Tongue (tissue), 2 donors: Measurements from ENCODE around the gene GRHL1. TPM values are rescaled to one million over a fixed set of nuclear protein-coding genes. Genes with fewer than 3 reads are reported as not detected.

Source experiments
- DNase-seq: peaks from one replicate; pipeline ENCODE4 v3.0.0-alpha.2; 2015
- total RNA-seq: library from RNA; depleted of rRNA; stranded (reverse); fragments of >200 nt; gene quantifications from one replicate; pipeline ENCODE4 v1.2.3, GENCODE V29; 2014

Gene GRHL1
- total RNA-seq, 1 donor from 2014 or later: 50.3 TPM

DNA sequence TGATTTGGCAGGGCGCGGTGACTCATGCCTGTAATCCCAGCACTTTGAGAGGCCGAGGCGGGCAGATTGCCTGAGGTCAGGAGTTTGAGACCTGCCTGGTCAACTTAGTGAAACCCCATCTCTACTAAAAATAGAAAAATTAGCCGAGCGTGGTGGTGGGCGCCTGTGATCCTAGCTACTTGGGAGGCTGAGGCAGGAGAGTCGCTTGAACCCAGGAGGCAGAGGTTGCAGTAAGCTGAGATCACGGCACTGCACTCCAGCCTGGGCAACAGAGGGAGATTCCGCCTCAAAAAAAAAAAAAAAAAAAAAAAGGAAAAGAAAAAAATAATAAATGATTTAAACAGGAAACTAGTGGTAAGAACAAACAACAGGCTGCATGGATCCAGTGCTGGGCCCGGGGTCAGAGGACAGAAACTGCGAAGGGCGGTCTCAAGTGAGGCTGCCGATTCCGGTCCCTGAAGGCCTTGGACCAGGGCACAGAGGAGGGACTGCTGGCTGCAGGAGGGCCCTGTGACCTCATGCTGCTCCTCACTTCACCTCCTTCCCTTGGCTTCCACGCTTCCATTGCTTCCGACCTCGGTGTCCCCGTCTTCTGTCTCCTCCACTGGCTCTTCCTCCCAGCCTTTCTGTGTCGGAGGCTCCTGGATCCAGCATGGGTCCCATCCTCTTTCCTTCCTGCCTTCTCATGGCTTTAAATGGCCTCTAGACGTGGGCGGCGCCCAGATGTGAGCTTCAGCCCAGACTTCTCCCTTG lies 2.1 kb upstream of the GRHL1 start:
- no peak for DNase-seq

DNA sequence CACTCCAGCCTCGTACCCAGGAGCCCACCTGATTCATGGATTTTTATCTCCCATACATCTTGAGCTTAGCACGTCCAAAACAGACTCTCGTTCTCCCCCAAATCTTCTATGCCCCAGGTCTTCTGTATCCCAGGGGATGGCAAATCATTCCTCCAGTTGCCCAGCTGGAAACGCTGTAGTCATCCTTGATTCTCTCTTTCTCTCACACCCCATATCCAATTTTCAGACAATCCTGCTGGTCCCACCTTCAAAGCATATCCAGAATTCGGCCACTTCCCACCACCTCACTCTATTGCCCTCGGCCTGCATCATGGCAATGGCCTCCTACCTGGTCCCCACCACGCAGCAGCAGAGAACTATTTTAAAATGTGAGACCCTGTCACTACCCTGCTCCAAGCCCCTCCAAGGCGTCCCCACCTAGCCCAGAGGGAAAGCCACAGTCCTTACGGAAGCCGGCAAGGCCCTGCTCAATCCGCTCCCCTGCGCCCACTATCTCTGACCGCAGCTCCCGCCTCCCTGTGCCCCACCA lies 1.4 kb upstream of the GRHL1 start:
- DNase-seq: no peak

DNA sequence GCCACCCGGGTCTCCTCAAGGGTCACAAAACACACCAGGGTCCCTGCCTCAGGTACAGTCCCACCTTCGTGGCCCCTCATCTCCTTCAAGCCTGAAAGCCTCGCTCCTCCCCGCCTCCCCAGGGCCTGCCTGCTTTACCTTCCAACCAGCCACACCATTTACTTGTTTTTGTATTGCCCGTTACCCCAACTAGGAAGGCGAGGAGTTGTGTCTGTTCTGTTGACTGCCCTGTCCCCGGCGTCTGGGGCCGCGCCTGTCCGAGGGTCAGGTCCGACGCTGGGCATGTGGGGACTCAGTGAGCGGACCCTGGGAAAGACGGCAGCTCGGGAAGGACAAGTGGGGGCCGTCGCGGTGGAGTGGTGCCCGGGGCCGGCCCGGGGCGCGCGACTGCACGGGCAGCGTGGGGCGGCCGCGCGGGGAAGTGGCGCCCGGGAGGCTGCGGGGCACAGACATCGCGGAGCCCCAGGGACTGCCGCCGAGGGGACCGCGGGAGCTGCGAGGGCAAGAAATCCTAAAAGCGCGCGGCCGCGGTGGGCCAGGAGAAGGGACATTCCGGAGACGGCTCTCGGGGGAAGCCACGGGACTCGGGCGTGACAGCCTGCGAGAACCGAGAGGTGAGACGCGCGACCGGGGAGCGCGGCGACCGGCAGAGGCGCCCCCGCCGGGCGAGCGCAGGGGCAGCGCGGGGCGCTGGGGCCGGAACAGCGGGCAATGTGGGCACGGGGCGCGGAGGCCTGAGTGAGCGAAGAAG lies 797 bp upstream of the GRHL1 start:
- DNase-seq: peak; percentile 54

DNA sequence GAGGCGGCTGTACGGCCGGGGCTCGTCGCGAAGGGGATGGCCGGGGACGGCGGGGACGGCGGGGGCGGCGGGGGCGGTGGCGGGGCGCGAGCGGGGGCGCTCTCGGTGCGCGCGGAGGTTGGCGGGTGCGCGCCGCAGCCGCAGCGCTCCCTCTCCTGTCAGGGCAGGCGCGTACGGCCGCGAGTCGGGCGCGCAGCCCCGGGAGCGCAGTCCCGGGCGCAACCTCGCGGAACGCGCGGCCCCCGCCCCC lies 296 bp upstream of the GRHL1 start:
- no peak for DNase-seq

DNA sequence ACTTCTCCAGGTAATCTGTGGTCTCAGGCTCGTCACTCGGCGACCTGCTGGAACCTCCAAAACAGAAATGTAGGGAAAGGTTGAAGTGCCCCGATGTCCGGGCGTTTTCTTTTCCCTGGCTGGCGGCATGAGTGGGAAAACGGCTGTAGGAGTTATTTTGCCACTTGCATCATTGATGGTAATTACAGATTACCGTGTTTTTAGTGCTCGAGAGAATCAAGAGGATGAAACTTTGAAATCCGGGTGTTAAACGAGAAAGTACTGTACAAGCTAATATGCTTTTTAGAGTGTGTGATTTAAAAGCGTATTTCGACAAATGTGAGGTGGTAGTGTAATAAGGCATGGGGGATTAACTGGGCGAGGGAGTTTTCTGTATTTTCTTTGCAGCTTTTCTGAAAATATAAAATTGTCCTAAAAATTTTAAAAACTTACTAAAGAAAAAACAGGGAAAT lies 819 bp downstream of the GRHL1 start:
- DNase-seq: no peak

DNA sequence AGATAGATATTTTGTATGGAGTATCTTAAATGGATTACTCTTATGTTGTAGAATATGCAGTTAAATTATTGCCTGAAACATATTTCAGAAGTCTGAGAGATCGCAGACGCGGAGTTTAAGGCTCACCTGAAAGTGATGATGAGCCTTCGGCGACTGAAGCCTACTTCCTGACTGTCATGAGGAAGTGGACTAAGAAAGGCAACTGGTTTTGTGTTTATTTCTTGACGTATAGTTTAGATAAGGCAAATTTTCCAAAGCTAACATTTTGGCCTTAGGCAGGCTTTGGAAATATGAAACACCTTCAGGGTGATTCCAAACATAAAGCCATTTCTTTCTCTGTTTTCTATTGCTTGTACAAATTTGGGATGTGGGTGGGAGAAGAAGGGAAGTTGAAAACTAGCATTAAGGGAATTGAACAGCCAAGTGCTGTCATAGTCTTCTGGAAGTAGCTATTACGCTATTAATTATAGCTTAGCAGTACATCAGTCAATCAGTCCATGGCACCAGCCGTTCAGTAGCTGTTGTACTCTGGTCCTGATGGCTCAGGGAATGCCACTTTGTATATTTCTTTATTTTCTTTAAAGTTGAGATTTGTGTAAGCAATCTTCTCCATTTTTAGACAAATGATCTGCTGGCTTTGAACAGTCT lies 1.5 kb downstream of the GRHL1 start:
- no peak for DNase-seq

DNA sequence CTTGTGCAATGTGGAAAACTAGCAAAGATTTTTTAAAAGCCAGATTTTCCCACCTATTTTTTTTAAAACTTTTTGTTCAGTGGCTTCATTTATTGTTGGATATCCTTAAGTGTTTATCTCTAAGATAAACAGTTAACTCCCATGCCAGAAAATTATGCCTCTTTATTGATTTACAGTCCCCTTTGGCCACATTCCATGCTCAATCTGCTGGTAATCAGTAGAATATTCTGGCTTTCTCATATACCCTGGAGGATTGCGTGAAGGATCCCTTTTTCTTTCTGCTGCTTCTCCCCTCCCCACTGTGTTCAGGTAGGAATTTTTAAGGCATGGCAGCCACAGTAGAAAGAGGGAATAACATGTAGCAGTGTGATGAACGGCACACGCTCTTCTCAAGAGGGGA lies 2.6 kb downstream of the GRHL1 start:
- no peak for DNase-seq

GRCh38 chr2:9958057-9958456 lies 6.6 kb downstream of the GRHL1 start:
- no peak for DNase-seq

DNA sequence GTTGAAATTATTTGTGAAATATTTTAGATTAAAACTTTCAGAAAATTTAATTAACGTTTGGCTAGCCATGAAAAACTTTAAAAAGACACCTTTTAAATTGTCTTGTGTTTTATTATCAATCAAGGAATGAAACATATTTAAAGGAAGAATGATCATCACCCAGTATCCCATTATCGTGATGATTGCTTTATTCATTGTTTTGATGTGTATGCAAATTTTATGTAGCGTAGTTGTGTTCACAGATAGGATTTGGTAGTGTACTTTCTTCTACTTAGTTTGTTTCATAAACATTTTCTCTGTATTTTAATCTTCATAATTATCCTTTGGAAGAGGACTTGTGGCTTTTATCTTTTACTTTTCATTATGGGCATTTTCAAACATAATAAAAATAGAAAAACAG lies 7.8 kb downstream of the GRHL1 start:
- no peak for DNase-seq

DNA sequence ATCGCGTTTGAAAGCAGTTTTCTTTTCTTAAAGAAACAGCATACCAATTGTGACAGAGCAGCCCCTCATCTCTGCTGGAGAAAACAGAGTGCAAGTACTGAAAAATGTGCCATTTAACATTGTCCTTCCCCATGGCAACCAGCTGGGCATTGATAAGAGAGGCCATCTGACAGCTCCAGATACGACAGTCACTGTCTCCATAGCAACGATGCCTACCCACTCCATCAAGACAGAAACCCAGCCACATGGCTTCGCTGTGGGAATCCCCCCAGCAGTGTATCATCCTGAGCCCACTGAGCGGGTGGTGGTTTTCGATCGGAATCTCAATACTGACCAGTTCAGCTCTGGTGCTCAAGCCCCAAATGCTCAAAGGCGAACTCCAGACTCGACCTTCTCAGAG lies 9.5 kb downstream of the GRHL1 start:
- no peak for DNase-seq

GRCh38 chr2:9964334-9964980 lies 13.0 kb downstream of the GRHL1 start:
- no peak for DNase-seq

GRCh38 chr2:9965119-9965822 lies 13.8 kb downstream of the GRHL1 start:
- no peak for DNase-seq

DNA sequence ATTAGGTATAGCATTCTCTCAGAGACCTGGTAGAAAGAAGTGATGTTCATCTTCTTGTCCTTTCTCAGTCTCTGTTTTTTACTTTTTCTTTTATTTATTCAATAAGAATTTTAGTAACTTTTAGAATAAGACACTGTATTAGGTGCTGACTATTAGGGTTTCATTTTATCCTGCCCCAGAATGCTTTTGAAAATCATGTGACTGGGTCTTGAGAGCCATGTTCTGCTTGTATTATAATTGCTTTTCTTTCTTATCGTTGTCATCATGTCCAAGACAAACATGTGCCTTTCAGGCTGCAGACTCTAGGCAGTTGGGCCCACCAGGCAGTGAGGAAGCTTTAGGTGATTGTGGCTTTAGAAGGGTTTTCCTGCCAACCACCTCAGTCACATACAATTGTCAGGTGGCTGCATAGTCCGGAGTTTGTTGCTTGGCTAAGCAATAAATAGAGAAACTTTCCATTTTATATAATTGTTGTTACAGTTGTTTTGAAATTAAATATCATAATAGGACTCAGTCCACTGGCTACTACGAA lies 15.1 kb downstream of the GRHL1 start:
- DNase-seq: no peak

DNA sequence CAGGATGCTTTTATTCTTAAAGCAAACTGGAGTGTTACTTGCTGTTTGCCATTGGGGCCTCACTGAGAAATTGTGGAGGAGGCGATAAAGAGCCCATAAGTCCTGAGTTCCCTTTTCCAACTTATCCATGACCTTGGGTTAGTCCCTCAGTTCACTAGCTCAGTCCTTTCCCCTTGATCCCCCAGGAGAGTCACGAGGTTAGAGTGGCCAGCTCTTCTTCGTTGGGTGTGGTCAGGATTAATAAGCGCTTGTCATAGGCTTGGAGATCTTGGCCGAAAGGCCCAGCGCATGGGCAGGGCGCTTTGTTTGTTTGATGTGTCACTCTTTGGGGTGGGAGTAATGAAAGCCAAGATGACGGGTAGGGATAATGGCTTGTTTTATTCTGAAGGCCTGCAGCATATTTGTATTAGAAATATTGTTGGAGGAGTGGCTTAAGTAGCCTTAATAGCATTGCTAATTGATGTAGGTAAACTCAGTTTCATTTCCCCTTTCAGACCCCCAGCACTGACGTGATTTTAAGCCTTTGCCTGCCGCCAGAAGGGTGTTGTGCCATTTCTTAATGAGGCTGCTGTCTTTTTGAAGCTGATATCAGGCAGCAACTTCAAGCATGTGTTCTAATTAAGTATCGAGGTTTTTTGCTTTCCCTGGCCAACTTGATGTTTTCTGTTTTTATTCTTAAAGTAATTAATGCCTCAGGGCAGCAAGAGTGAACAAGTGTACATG lies 15.7 kb downstream of the GRHL1 start:
- DNase-seq: no peak

DNA sequence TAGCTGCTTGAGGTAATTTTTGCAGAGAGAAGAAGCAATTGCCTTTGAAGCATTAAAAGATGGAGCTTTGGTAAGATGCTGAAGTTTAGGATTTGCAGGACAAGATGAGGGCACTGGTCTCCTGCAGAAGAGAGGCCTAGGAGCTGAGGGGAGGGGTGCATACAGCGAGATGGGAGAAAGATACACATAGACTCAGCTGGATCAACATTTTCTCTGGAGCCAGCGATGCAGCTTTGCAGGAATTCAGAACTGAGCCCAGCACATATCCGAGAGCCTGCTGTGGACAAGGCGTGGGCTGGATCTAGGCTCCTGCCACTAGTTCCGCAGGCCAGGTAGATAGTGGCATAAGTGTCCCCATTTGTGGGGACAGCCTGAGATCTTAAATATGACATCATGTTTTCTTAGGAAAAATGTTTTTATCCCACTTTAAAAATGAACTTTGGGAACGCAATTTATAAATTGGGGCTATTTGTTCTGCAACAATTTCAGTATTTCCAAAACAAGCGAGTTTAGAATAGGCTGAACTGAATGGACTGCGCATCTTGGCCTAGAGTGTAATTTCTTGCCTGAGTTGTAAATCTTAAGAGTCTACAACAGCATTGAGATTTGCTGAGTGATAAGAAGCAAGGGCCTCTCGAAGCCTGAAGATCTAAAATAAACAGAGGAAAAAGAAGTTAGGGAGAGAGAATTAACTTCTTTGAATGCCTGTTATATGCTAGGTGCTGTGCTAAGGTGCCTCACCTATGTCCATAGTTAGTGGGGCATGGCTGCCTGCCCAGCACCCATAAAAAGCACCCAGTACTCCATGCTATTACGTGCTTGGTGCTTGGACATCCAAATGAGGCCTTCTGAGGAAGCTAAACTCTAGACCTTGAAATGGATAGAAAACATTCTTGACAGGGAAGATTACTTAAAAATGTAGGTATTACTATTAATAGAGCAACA lies 17.3 kb downstream of the GRHL1 start:
- DNase-seq: no peak

DNA sequence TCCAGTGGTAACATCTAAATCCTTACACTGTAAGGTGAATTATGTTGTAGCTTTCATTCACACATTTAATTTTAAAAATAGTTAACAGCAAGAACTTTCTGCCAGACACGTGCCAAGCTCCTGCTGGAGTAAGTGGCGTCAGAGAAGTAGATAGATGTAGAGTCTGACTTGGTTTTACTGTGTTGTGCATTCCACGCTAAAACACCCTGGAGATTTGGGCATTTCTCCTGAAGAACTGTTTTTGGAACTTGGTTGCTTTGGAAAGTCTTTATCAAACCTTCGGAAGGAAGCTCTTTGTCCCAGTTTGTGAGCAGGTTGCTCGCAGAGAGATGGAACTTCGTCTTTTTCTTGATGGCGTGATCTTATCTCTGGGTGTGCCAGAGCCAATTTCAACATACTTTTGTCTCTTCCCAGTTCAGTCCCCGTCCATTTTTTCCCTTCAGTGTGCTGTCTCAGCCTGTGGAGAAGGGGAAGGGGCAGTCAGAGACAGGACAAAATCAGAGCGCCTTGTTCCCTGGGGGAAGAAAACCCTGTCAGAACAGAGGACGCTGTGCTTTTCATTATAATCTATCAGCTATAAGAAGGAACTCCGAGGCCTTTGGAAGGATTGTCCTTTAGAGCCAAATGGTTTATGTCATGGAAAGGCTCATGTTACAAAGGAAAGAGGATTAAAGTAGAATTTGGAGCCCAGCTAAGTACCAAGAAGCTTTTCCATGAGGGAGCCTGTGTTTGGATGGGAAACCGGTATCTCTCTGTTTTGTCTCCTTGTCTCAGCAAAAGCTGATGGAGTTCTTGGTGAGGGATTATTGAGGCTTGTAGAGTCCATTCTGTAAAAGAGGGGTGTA lies 18.9 kb downstream of the GRHL1 start:
- peak; percentile 71 for DNase-seq

DNA sequence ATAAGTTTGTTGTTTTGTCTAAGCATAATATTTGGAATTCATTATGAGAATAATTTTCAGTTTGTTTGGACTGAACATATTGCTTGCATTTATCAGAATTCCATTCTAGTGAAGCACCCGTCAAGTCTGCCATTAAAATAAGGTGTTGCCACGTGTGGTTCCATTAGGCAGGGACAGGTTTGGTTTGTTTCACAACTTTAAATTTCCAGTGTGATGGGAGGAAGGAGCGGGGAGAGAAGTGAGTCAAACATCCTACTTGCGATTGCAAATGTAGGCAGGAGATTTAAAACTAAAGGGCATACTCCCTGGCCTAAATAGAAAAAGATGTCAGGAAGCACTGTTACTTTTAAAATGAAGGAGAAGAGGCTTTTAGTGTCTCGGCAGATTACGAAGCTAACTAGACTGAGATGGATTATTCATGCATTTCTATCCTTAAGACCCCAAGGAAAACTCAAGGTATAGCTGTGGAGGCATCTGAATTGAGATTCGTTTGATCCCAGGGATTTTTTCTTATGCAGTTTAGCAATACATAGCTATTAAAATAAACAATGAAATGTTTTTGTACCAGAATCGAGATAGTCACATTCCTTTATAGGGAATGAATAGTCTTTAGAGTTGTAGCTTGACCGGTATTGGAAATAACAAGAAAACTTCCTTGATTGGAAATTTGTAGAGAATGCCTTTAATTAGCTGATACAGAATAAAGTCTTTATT lies 19.8 kb downstream of the GRHL1 start:
- no peak for DNase-seq

- no peak for DNase-seq
Measured at GRCh38 chr2:9971890-9972289, 20.4 kb downstream of the GRHL1 start.
